GM18499 (cell line): ENCODE measurements around the gene KANSL1.
"Not testable (repeated sequence)": the region's sequence is repeated elsewhere in the genome, so short reads cannot be mapped to it uniquely, and the experiment has no call there.

ENCODE experiments used
- ATAC-seq: cut with Tn5 transposase; IDR thresholded peaks from one replicate; pipeline ENCODE4 v1.9.1; 2021; ENCODE audit warnings: moderate number of reproducible peaks; ENCODE audit not compliant: insufficient read depth, unreplicated experiment

Gene KANSL1

DNA sequence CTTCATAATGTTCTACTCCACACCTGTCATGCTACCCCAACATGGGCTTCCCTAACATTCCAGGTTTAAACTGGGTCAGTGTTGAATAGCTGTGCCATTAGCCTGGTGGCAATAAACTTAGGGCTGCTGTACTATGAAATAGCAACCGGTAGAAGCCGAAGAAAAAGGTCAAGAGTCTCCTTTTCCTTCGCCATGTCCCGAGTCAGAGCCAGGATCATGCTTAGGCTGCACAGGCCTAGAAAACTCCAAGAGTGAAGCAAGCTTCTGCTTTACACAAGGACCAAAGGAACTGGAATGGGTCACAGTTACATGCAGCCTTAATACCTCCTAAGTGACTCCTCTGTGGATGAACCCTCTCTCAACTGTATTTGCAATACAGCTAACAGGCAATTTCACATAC, 105.4 kb downstream of the KANSL1 start:
- ATAC-seq: not testable (repeated sequence)

DNA sequence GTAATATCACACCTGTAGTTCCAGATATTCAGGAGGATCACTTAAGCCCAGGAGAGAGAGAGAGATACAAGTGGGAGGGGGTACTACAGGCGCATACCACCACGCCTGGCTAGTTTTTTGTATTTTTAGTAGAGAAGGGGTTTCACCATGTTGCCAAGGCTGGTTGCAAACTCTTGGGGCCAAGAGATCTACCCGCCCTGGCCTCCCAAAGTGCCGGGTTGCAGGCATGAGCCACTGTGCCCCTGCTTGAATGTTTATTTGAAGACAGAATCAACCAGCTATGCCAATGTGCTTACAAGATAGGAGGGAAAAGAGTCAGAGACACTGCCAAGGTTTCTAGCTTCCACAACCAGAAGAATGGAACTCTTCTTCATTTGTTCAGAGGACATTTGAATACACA, 106.4 kb downstream of the KANSL1 start:
- ATAC-seq: no peak

DNA sequence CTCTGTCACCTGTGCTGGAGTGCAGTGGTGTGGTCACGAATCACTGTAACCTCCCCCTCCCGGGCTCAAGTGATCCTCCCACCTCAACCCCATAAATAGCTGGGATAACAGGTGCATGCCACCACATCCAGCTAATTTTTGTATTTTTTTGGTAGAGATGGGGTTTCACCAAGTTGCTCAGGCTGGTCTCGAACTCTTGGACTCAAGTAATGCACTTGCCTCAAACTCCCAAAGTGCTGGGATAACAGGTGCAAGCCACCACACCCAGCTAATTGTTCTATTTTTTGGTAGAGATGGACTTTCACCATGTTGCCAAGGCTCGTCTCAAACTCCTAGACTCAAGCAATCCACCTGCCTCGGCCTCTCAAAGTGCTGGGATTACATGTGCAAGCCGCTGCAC, 107.7 kb downstream of the KANSL1 start:
- no peak for ATAC-seq

DNA sequence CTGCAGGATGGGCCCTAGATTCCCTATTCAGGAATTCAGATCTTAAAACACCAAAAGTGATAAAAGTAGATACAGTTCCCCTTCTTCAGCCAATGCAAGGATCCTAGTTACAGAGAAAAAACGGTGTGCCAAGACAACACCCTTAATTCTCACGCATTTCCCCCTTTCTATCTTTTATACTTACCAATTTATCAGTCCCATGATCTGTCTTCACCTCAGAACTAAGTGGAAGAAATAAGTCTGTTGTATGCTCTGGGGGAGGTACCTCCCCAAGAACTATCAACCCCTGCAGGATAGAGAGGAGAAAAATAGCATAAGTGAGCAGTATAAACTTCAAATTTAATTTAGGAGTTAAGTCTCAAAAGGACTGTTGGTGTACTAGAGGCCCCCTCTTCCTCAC, 111.0 kb downstream of the KANSL1 start:
- ATAC-seq: no peak

DNA sequence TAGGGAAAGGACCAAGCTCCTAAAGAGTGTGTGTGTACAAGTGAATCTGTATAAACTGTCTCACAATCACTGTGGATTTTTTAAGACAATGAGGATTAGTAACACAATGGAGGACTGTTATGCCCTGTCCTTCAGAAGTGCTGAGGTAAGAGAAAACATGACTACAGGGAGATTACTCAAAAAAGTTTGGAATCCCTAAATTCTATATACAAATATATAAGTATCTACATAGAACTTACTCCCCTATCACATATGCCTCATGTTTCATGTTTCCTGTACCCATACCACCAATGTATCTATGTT, 112.3 kb downstream of the KANSL1 start:
- no peak for ATAC-seq

DNA sequence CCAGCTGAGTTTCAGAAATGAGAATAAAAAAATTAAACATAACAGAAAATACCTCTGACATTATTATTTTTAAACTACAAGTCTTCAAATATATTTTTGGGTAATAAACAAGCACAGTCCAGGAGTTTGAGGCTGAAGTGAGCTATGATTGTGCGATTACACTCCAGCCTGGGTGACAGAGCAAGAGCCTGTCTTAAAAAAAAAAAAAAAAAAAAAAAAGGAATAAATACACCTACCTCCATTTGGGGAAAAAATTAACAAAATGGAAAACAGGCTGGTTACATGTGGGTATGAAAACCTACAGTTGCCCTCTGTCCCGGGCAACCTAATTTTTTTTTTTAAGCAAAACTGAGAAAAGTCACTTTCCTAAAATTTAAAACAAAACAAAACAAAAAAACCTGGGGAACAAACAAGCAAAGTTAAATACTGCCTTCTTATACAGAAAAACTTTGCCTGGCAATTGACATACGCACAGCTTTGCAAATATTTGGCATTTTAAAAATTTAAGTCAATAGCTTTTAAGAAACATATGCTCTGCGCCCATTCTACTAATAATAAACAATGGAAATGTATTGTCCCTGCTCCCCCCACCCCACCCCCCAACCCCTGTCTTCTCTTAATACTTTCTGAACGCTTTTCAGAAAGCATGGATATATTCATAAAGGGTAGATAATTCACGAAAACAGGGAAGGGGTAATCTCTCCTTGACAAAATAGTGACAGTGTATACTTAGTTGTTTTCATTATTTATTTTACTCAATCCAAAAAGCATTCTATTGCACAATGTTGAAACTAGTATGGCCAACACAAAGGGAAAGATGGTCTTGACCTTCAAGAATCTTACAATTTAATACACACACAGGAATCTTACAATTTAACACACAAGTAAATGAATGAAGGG, 112.9 kb downstream of the KANSL1 start:
- ATAC-seq: no peak

DNA sequence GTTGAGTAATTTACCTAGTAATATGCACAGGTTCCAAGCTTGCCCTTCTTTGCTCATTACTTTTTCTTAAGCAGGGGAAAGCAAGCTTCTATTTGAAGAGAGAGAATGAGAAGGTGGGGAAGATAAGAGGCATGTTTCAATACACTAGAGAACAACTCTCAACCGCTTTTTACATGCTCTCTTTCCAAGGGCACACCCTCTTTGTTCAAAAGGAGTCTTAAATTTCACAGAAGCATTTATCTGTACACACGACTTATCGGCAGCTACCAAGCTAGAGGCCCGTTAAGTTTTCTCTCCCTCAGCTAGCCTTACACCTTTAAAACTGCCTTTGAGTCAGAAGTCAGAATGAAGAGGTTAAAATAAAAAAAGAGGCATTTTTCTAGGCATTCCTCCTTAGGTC, 114.6 kb downstream of the KANSL1 start:
- no peak for ATAC-seq

DNA sequence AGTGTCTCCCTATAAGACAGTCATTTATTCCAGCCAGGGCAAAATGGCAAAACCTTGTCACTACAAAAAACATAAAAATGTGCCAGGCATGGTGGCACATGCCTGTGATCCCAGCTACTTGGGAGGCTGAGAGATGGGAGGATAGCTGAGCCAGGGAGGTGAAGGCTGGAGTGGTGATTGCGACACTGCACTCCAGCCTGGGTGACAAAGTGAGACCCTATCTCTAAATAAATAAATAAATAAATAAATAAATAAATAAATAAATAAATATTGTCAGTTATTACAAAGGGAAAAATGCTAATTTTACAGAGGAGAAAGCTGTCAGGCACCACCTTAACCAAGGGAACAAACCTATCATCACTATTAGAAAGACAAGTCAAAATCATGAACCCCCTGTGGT, 118.7 kb downstream of the KANSL1 start:
- ATAC-seq: no peak

DNA sequence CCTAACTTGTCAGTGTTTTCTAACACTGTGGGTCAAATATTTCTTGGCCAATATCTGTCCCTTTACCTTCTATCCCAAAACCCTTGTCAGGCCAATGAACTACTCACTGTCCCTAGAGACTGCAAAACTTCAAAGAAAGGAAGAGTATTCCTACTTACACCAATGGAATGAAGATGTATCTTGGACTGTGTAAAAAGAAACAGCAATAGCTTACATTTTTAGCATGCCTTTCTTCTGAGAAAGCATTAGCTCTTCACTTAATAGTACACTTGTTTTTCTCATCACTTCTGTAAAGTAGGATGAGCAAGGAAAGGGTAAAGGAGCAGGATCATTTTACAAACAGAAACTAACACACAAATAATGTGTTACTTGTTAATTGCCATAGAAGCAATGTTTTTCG, 120.2 kb downstream of the KANSL1 start:
- ATAC-seq: no peak

DNA sequence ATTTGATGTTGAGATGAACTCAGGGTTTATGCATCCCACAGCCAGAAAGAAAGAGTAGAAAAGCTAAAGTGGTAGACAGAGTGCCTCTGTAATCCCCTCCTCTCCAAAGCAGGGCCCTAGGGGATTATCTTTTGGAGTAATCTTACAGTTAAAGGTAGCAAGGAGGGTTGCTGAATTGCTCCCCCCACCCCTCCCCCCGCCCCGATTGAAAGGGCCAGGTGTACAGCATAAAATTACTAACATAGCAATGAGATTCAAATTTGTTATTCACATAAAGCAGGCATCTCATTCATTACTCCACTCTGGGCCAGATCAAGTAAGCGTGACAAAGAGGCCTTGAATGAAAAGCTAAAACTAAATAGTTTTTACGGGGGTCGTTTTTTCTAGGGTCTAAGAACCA, 121.4 kb downstream of the KANSL1 start:
- no peak for ATAC-seq

DNA sequence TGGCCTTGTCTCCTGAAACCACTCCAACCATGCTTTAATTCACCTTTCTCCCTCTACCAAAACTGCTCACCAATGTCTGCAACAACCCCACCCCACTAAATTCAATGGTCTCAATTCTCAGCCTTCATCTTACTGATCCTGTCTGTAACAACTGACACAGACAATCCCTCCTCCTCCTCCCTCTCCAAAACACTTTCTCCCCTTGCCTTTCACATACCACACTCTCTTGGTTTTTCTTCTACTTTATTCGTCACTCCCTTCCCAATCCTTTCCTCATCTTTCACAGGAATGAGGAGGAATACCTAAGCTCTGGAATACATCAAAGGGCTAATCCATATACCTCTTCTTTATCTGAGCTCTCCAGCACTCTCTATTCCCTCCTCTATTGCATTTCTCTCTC, 128.8 kb downstream of the KANSL1 start:
- no peak for ATAC-seq

DNA sequence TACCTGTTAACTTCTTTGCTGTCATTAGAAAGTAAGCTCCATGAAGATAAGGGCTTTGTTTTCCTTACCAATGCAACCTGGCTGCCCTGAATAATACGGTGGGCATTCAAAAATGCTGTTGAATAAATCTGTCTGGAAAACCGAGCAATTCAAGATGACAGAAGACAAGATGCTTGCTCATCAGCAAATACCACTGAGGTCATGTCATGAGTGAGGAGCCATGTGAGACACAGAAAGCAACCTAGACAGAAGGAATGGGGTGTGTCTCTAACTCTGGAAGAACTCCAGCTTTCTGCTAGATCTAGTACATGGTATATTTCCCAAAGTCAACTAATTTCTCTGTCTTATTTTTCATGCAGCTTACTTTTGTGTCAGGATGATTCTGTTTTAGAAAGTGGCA, 130.0 kb downstream of the KANSL1 start:
- ATAC-seq: no peak

DNA sequence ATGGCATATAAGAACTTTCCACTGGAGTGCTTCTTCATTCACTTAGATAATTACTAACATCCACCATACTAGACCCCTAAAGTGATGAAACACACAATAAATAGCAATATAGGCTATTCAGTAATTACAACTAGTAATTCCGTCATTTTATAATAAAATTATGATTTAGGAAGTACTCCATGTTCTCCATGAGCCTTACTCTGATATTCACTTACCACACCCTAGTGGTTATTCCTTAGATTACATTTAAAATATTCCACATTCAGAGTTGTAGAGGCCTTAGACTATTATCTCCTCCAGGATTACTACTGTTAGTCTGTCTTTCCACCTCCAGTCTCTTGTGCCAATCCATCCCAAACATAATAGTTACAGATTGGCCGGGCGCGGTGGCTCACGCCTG, 131.8 kb downstream of the KANSL1 start:
- no peak for ATAC-seq

DNA sequence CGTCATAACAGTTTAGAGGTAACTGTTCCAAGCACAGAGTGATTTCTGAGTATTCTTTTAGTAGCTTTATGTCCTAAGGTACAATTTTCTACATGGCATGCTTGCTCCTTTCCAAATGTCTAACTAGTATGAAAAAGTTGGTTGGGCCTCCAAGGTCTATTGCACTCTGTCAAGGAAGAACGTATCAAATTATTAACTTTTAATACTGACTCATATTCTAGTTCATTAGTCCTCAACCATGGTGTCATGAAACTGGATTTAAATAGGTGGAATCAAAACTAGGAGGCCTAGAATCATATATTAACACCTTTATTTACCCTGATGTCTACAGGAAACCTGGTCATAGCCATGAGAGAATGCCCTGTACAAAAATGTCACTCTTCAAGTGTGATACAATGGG, 132.8 kb downstream of the KANSL1 start:
- ATAC-seq: no peak

DNA sequence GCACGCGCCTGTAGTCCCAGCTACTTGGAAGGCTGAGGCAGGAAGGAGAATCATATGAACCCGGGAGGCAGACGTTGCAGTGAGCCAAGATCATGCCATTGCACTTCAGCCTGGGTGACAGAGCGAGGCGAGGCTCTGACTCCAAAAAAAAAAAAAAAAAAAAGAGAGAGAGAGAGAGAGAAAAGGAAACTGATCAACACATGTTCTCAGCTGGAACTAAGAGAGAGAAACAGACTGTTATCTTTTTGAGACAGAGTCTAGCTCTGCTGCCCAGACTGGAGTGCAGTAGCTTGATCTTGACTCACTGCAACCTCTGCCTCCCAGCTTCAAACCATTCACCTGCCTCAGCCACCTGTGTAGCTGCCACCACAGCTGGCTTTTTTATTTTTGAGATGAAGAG, 133.7 kb downstream of the KANSL1 start:
- ATAC-seq: no peak

DNA sequence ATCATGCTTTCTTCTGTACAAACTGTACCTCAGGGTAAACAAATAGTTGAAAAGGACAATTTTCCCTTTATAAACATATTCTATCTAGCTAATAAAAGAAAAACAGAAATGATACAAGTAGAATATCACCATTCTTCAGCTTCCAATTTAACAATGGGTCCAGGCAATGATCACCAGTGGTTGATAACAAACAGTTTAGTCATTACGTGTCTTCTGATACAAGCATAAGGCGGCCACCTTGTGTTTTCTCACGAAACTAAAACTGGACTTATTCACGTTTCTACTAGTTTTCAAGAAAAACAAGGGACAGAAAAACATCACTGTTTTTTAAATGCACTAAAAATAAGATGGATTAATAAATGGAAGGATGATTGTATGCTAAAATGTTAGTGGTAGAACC, 135.9 kb downstream of the KANSL1 start:
- no peak for ATAC-seq

DNA sequence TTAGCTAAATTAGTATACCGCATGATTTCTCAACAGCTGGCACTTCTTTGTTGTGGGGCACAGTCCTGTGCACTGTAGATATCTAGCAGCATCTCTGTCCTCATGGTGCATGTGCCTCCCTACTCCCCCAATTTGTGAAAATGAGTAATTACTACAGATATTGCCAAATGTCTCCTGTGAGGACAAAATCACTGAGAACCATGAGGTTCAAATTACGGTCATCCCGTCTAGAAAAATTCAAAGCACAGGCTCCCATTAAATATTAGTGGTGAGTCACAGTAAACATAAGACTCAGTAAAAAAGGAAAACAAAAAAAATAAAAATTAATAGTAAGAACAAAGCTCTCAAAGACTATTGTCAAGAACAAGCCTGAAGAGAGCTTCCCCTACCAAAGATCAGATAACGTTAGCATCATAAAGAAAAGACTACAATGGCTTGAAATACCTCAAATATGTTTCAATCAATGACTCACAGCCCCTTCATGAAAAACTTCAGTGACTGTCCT, 136.4 kb downstream of the KANSL1 start:
- no peak for ATAC-seq

DNA sequence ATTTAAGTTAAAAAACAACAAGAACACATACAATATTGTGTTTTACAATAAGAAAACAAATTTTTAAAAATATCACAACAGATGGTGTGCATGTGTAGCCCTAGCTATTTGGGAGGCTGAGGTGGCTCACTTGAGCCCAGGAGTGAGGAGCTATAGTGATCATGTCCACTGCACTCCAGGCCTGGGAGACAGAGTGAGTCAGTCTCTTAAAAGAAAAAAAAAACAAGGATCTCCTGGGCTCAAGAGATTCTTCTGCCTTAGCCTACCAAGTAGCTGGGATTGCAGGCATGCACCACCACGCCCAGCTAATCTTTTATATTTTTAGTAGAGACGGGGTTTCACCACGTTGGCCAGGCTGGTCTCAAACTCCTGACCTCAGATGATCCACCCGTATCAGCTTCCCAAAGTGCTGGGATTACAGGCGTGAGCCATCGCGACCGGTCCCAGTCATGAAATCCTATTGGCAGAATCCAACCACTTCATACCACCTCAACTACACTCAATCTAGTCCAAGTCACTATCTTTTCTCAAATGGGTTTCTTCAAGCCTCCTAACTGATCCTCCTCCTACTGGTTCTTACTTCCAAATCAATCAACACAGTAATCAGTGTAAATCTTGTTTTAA, 139.2 kb downstream of the KANSL1 start:
- no peak for ATAC-seq

DNA sequence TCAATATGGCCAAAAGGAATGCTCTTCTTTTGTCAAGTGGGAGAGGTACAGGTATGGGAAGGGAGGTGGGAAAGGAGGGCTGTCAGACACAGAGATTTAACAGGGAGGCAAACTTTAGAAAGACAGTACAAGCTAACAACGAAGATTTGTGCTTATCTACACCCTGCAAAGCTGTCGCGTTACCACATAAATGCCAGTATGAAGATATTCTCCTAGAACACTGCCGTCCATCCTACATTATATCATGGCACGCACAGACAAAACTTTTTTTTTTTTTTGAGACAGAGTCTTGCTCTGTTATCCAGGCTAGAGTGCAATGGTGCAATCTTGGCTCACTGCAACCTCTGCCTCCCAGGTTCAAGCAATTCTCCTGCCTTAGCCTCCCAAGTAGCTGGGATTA, 143.6 kb downstream of the KANSL1 start:
- ATAC-seq: no peak

DNA sequence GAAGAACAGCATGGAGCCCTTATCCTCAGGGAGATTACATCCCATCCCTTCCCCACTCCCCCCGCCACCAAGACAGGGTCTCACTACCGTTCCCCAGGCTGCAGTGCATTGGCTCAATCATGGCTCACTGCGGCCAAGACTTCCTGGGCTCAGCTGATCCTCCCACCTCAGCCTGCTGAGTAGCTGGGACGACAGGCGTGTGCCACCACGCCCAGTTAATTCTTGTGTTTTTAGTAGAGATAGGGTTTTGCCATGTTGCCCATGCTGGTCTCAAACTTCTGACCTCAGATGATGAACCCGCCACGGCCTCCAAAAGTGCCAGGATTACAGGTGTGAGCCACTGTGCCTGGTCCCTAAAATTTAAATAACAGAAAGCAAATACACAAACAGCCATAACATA, 145.4 kb downstream of the KANSL1 start:
- ATAC-seq: no peak

DNA sequence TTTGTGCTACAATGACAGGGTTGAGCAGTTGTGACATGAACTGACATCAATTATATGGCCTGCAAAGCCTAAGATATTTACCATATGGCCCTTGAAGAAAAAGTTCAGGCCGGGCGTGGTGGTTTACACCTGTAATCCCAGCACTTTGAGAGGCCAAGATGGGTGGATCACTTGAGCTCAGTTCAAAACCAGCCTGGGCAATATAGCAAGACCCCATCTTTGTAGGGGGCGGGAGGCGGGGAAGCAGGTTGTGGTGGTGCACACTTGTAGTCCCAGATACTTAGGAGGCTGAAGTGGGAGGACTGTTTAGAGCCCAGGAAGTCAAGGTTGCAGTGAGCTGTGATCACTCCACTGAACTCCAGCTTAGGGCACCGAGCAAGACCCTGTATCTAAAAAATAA, 145.8 kb downstream of the KANSL1 start:
- no peak for ATAC-seq

DNA sequence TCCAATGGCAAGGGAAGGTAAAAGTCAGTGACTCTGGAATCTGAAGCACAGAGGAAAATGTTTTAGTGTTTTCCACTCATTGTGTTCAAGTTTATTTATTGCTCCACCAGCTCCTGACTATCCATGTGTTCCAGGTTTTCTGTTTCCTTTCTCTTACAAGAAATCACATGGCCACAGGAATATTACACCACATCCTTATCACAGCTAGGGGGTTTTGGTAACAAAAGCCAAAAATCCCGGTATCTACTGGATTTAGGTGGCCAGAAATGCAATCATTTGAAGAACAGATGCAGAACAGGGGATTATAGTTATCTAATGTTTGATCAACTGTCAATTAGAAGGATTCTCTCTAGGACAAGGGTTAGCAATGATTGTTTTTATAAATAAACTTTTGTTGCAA, 146.3 kb downstream of the KANSL1 start:
- no peak for ATAC-seq
